ENCODE results near the gene ENDOV.

ENDOV gene

GRCh38 chr17:80414803-80415625 is at the start of gene ENDOV:
Gene ENDOV, plus strand, starts transcription at chr17:80415167. Its CDS starts 28 bp downstream, at chr17:80415195.
- no peak for FAIRE-seq

DNA sequence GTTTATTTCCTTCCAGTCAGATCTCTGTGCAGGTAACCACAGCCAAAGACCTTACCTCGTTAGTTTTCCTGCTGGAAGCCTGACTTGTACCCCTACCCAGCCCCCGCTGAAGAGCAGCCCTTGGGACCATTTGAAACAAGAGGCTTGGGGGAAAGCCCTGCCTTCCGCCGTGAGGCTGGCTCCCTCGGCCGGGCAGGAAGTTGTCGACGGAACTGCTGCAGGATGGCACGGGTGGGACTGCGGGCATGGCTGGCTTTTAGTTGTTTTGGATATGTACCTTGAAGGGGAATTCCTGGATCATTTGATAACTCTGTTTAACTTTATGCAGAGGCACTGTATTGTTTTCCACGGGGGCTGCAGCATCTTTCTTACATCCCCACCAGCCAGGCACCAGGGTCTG is 49.0 kb upstream of the ENDOV start:
- FAIRE-seq: no peak

DNA sequence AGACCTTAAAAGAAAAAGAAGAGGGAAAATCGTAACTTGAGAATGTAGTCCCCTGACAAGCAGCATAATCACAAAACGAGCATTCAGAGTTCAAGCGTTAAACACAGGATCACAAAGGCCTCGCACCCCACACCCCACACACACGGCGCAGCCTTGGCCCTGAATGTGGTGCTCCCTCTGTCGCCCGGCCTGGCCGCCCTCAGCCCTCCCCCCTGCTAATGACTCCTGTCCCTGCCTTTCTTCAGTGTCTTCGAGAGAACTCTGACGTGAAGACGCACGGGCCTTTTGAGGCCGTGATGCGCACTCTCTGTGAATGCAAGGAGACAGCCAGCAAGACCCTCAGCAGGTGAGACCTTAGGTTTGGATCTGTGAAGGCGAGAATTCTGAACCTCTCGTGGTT is 47.5 kb upstream of the ENDOV start:
- FAIRE-seq: no peak

DNA sequence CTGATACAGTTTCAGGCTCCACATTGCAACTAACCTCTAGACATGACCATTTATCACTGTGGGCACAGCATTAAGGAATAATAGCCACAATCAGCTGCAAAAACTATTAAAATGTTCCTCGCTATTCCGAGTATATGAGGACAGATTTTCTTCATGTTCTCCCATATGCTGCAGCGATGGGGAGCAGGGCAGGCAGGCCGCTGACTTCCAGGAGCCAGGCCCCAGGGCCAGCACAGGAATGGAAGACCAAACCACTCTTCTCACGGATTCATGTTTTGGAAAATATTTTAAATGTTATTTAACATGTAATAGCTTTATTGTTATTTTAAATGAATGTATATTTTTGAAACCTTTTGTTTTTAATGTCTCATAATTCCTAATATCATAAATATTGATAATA is 43.8 kb upstream of the ENDOV start:
- FAIRE-seq: no peak

DNA sequence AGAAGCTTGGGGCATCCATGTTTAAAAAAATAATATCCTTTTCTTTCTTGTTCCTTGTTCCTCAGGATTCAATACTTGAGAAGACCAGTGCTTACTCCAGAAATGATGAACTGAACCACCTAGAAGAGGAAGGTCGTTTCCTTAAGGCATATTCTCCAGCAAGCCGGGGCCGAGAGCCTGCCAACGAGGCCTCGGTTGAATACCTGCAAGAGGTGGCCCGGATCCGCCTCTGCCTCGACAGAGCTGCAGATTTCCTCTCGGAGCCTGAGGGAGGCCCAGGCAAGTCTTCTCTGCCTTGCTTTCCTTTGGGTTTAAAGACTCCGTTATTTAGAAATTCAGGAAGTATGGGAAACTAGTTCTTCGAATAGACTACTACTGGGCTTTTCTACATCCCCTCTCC is 42.5 kb upstream of the ENDOV start:
- no peak for FAIRE-seq

GRCh38 chr17:80372922-80373570 is 41.9 kb upstream of the ENDOV start:
- no peak for FAIRE-seq

DNA sequence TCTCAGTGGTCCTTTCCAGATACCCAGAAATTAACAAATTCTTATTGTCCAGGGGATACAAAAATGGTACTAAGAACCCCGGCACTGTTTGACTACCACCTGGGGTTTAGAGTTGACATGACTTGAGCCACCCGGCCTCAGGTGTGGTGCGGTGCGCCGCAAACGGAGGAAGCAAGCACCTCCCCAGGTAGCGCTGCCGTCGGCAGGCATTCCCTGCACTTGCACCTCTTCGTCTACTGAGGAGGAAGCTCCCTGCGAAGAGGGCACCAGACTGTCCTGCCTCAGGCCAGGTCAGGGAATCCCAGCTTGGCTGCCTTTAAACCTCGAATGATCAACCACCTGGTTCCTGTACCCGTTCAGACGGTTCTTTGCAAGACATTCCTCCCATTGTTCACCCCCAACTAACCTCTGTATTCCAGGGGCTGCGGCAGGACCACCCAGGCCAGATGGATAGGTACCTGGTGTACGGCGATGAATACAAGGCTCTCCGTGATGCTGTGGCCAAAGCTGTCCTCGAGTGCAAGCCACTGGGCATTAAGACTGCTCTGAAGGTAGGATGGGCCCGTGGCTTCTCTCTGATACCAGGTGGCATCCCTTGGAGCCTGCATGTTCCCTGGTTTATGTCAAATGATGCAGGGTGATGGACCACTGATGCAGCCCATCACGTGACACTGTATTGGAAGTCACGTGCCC is 40.8 kb upstream of the ENDOV start:
- FAIRE-seq: no peak

GRCh38 chr17:80374732-80375585 is 40.0 kb upstream of the ENDOV start:
- no peak for FAIRE-seq

GRCh38 chr17:80376531-80376930 is 38.4 kb upstream of the ENDOV start:
- FAIRE-seq: no peak

DNA sequence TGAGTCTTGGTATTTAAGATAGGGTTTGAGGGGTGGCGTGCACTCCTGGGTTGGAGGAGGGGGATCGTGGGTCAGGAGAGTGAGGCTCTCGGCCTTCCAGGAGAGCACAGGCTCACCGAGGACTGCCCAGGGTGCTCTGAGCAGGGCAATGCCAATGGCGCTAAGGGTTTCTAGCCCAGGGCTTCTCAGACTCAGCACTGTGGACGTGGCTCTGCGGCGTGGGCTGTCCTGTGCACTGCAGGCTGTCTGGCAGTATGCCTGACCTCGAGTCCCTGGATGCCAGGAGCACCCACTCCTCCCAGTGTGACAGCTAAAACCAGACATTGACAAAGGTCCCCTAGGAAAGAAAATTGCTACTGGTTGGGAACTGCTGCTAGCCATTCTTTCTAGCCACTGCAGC is 37.2 kb upstream of the ENDOV start:
- FAIRE-seq: no peak

DNA sequence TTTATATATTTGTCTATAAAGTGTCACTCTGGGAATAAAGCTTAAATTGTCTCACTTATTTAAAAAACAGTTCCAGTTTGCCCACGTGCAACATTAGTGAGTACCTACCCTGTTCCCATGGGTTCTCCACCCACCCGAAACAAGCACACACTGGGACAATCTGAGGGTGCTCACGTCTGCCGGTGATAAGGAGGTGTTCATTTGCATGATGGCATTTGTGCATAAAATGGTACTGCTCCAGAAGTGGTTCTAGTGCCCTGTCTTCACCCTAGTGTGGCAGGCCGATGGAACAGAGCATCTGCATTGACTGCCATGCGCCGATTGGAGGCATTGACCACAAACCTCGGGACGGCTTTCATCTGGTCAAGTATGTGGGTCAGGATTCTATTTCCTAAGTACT is 35.6 kb upstream of the ENDOV start:
- no peak for FAIRE-seq

GRCh38 chr17:80380068-80380467 is 34.9 kb upstream of the ENDOV start:
- FAIRE-seq: no peak

DNA sequence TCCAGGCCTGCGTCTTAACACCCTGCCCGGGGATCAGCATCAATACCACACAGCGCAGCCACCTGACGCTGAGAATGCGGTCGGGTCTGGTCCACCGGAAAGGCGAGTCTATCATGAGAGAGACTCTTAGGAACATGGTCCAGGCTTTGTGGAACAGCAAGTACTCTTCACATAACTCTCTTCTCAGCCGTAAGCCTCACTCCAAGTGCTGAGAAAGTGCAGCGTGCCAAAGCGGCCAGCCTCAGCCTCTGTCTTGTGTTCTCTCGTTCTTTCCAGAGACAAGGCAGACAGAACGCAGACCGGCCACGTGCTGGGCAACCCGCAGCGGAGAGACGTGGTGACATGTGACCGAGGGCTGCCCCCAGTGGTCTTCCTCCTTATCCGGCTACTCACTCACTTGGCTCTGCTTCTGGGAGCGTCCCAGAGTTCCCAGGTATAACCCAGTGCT is 34.4 kb upstream of the ENDOV start:
- no peak for FAIRE-seq

GRCh38 chr17:80381416-80381923 is 33.5 kb upstream of the ENDOV start:
- no peak for FAIRE-seq

DNA sequence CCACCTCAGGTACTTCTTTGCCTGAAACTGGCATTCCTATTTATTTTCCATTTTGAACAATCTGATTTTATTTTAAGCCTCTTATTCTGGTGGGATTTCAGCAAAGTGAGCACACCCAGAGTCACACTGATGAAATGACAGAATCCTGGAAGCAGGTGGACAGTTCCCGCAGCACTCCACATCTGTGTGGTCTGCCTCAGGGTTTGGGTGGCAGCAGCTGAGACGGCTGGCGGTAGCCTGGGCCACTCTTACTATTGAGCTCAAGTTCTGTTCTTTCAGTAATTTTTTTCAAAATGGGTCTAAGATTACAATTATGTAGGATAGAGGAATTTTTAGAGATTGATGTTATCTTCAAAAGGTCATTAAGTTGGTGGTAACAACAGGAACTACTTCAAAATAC is 32.5 kb upstream of the ENDOV start:
- no peak for FAIRE-seq

GRCh38 chr17:80382956-80383355 is 32.0 kb upstream of the ENDOV start:
- FAIRE-seq: no peak

DNA sequence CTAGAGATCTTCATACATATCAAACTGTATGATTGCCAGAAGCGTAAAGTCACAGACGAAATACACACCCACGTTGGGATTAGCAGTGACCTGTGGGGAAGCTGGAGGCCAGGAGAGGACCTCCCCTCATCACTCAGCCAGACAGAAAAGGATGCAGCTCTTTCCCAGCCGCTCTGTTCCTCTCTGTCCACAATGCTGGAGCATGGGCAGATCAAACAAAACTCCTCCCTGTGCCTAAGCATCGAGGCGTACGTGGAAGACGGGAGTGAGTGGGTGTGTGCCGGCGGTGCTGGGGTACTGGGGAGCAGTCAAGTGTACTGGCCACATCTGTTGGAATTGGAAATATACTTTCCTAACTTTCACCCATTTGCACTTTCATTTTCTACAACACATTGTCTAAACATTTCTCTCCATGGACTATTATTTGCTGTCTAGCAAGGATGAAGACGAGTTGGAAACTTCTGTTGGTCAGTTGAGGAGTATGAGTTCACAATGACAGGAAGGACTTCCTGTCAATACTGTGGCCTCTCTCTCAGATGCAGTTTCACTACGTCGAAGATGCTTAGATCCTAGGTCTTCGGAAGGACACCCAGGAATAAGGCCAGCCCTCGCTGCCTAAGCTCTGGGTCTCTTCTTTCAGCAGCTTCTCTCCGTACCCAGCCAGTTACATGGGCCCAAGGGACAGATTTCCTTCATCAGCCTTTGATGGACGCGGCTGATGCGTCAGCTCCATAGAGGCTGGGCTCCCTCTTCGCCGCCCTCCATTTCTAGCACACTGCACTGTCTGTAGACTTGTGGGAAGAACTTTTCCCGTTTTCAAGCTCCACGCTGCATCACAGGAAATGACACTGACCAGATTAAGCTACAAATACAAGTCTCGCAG is 30.6 kb upstream of the ENDOV start:
- no peak for FAIRE-seq

GRCh38 chr17:80385046-80385445 is 29.9 kb upstream of the ENDOV start:
- FAIRE-seq: no peak

DNA sequence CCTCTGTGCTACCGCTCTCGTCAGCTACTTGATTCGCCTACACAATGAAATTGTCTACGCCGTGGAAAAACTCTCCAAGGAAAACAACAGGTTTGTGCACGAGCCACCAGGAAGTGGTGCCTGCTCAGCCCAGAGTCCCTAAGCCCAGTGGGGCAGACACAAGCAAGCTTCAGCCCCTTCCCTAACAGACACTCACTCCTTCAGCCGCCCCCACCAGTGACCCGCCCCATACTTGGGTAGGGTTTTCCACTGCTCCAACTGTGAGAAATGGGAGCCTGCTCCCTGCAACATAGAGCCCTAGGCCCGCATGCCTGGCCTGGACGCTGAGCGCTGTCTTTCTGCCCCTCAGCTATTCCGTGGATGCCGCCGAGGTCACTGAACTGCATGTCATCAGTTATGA is 28.6 kb upstream of the ENDOV start:
- FAIRE-seq: no peak

DNA sequence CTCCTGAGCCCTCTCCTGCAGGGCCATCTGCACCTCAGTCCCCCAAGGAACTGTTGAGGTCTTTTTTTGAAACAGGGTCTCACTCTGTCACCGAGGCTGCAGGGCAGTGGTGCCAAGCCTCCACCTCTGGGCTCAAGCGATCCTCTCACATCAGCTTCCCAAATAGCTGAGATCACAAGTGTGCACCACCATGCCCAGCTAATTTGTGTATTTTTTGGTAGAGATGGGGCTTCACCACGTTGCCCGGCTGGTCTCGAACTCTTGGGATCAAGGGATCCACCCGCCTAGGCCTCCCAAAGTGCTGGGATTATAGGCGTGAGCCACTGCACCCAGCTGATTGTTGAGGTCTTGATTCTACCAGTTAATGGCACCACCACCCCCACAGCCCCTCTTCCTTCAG is 27.9 kb upstream of the ENDOV start:
- FAIRE-seq: no peak

- no peak for FAIRE-seq
Measured at GRCh38 chr17:80388175-80388574, 26.8 kb upstream of the ENDOV start.

- FAIRE-seq: no peak
Measured at GRCh38 chr17:80388601-80389000, 26.4 kb upstream of the ENDOV start.
